ENCODE results near the gene PTPRO. TPM values are rescaled to one million over a fixed set of nuclear protein-coding genes. Genes with fewer than 3 reads are reported as not detected.

Gene PTPRO
- total and polyA plus RNA-seq, 4 experiments from 2014 or later, result 3.0 to 7.8 (median 5.0) TPM

DNA sequence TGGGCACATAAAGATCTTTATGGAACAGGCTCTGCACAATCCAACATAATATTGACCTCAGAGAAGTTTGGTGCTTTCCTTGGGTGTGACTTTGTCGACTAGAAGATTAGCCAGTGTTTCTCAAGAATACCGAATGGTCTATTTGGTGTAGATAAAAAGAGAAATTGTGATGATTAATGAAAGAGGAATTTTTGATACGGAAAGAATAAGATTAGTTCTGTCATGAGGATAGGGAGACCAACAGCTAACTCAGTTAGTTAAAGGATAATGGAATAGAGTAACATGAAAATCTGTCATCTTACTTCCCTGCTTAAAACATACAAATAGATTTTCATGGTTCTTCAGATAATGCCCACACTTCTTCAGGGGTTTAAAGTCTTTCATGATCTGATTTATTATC is 24.2 kb downstream of the PTPRO start:
- Histone ChIP-seq H3K4me1 (ENCODE audit: insufficient read depth, low read length) (no peaks in the 10 kb centered on the region), H3K27ac (ENCODE audit: low read depth, low read length) (no peak overlapping the region), H3K36me3 (ENCODE audit: insufficient read depth, low read length) (no peaks in the 10 kb centered on the region), H3K4me3 (ENCODE audit: low read length in 2 of 2) (no peak overlapping the region), H3K27me3 (ENCODE audit: insufficient read depth, low read length) (no peaks in the 10 kb centered on the region), H3K9me3 (ENCODE audit: control insufficient read depth in 1 of 2, low read length in 2 of 2) (no peaks in the 10 kb centered on the region)
- DNase-seq, result no peak
- Mint-ChIP-seq H3K4me1 (no peaks in the 10 kb centered on the region), H3K4me3 (no peak overlapping the region), H3K36me3 (no peaks in the 10 kb centered on the region), H3K9me3 (peaks cover 0 to 5% (median 0%) of the 10 kb centered on the region in 8 donors), H3K27me3 (peaks cover 6 to 14% of the 10 kb centered on the region in 2 donors), H3K27ac (no peak overlapping the region)
- POLR2A ChIA-PET (ENCODE audit: partially characterized antibody), result no interaction called here
- intact Hi-C loops (cut with micrococcal nuclease), result no loop called here
- CTCF ChIA-PET (ENCODE audit: partially characterized antibody), result no interaction called here

- H3K4me3 ChIP-seq (ENCODE audit: low read length in 2 of 2), result no peak overlapping the region
- H3K36me3 ChIP-seq (ENCODE audit: insufficient read depth, low read length), result no peaks in the 10 kb centered on the region
- Mint-ChIP-seq H3K27me3 (peaks cover 5 to 6% of the 10 kb centered on the region in 2 donors), H3K27ac (no peak overlapping the region), H3K36me3 (no peaks in the 10 kb centered on the region), H3K9me3 (no peaks in the 10 kb centered on the region), H3K4me3 (no peak overlapping the region), H3K4me1 (no peaks in the 10 kb centered on the region)
- no peaks in the 10 kb centered on the region for H3K9me3 ChIP-seq (ENCODE audit: control insufficient read depth in 1 of 2, low read length in 2 of 2)
- intact Hi-C loops (cut with micrococcal nuclease), result no loop called here
- H3K4me1 ChIP-seq (ENCODE audit: insufficient read depth, low read length), result no peaks in the 10 kb centered on the region
- POLR2A ChIA-PET (ENCODE audit: partially characterized antibody), result no interaction called here
- no peak for DNase-seq
- no peak overlapping the region for H3K27ac ChIP-seq (ENCODE audit: low read depth, low read length)
- CTCF ChIA-PET (ENCODE audit: partially characterized antibody), result no interaction called here
- H3K27me3 ChIP-seq (ENCODE audit: insufficient read depth, low read length), result no peaks in the 10 kb centered on the region
Observed at GRCh38 chr12:15350643-15351042, 28.3 kb downstream of the PTPRO start.

GRCh38 chr12:15355766-15356165 is 33.5 kb downstream of the PTPRO start:
- no peaks in the 10 kb centered on the region for H3K27me3 Mint-ChIP-seq
- no peaks in the 10 kb centered on the region for H3K9me3 ChIP-seq (ENCODE audit: control insufficient read depth in 1 of 2, low read length in 2 of 2)

DNA sequence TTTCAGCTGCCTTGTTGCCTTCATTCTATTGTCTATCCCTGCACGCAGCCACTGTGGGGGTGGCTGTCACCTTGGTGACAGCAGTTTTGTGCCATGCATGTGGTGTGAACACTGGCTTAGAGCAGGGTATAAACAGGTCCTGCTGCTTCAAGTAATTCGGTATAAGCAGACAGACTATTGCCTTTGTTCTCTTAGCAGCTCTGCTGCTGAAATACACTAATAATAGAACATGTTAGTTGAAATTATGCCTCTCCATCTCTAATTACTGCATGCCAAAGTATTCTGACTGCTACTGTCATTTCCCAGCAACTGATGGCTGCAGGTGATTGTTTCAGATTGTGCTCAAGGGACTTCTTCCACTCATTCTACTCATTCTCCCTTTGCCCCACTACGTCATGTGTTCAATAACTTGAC is 34.6 kb downstream of the PTPRO start:
- Mint-ChIP-seq H3K36me3 (no peaks in the 10 kb centered on the region), H3K4me1 (no peaks in the 10 kb centered on the region), H3K9me3 (peaks cover 0 to 2% (median 0%) of the 10 kb centered on the region in 8 donors), H3K27ac (no peak overlapping the region), H3K27me3 (no peaks in the 10 kb centered on the region), H3K4me3 (no peak overlapping the region)
- Histone ChIP-seq H3K27me3 (ENCODE audit: insufficient read depth, low read length) (no peaks in the 10 kb centered on the region), H3K27ac (ENCODE audit: low read depth, low read length) (no peak overlapping the region), H3K36me3 (ENCODE audit: insufficient read depth, low read length) (no peaks in the 10 kb centered on the region), H3K4me3 (ENCODE audit: low read length in 2 of 2) (no peak overlapping the region), H3K9me3 (ENCODE audit: control insufficient read depth in 1 of 2, low read length in 2 of 2) (no peaks in the 10 kb centered on the region), H3K4me1 (ENCODE audit: insufficient read depth, low read length) (no peaks in the 10 kb centered on the region)
- POLR2A ChIA-PET (ENCODE audit: partially characterized antibody), result no interaction called here
- CTCF ChIA-PET (ENCODE audit: partially characterized antibody), result no interaction called here
- intact Hi-C loops (cut with micrococcal nuclease), result no loop called here
- DNase-seq, result no peak

More at GRCh38 chr12:15355766-15356165, 33.5 kb downstream of the PTPRO start:
- no peaks in the 10 kb centered on the region for H3K36me3 ChIP-seq (ENCODE audit: insufficient read depth, low read length)
- no peak overlapping the region for H3K27ac Mint-ChIP-seq
- H3K36me3 Mint-ChIP-seq, result no peaks in the 10 kb centered on the region
- no peak for DNase-seq
- peaks cover 0 to 2% (median 0%) of the 10 kb centered on the region in 8 donors for H3K9me3 Mint-ChIP-seq
- ChIA-PET POLR2A (ENCODE audit: partially characterized antibody) (no interaction called here), CTCF (ENCODE audit: partially characterized antibody) (no interaction called here)
- H3K27ac ChIP-seq (ENCODE audit: low read depth, low read length), result no peak overlapping the region
- H3K4me1 Mint-ChIP-seq, result no peaks in the 10 kb centered on the region
- intact Hi-C loops (cut with micrococcal nuclease), result no loop called here
- H3K27me3 ChIP-seq (ENCODE audit: insufficient read depth, low read length), result no peaks in the 10 kb centered on the region
- no peaks in the 10 kb centered on the region for H3K4me1 ChIP-seq (ENCODE audit: insufficient read depth, low read length)
- H3K4me3 Mint-ChIP-seq, result no peak overlapping the region
- H3K4me3 ChIP-seq (ENCODE audit: low read length in 2 of 2), result no peak overlapping the region

DNA sequence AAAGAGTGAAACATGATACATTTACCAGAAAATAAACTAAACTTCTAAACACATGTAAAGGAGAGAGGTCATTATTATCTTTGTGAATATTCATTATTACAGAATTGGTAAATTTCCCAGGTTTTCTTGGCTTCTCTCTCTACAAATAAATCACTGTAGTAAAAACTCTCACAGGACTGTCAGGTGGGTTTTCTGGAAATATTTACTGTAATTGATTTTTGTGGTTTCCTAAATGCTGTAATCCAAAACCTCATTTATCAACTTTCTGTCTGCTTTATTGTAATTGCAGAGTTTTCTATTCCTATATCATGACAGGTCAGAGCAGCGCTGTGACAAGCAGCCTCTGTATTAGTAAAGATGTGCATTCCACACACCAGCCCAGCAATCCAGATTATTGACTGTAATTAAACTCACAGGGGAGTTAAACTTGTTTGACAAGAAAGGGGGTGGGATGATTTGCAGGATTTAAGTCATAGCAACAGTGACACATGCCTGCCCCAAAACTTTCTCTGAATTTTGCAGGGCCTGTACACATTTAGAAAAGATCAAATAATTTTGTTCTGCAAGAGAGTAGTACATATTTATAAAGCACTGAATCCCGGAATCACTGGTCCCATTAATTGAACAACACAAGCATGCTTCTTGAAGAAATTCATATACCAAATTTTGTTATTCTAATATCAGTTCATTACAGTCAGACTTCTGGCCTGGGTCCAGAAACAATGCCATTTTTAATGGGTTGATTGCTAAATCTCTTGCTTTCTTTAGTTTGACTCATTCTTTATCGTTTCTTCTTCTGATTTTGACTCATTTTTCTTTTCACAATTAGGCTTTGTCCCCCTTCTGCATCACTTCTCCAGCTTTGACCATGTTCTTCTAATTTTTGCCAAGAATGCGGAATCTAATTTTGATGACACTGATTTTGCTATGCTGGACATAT is 42.2 kb downstream of the PTPRO start:
- H3K27me3 ChIP-seq (ENCODE audit: insufficient read depth, low read length), result no peaks in the 10 kb centered on the region
- CTCF ChIA-PET (ENCODE audit: partially characterized antibody), result interaction anchor here (1.0 kb wide), 1 partner anchor 21 kb away, joined by 3 read pairs; no protein-coding TSS in a partner anchor
- no peaks in the 10 kb centered on the region for H3K9me3 ChIP-seq (ENCODE audit: control insufficient read depth in 1 of 2, low read length in 2 of 2)
- no peaks in the 10 kb centered on the region for H3K4me1 ChIP-seq (ENCODE audit: insufficient read depth, low read length)
- H3K27ac ChIP-seq (ENCODE audit: low read depth, low read length), result no peak overlapping the region
- Mint-ChIP-seq H3K36me3 (no peaks in the 10 kb centered on the region), H3K4me3 (no peak overlapping the region), H3K27ac (no peak overlapping the region), H3K9me3 (peaks cover 0 to 2% (median 0%) of the 10 kb centered on the region in 8 donors), H3K4me1 (no peaks in the 10 kb centered on the region), H3K27me3 (peaks cover 5 to 6% of the 10 kb centered on the region in 2 donors)
- no peak for DNase-seq
- no peaks in the 10 kb centered on the region for H3K36me3 ChIP-seq (ENCODE audit: insufficient read depth, low read length)
- intact Hi-C loops (cut with micrococcal nuclease), result no loop called here
- POLR2A ChIA-PET (ENCODE audit: partially characterized antibody), result no interaction called here
- H3K4me3 ChIP-seq (ENCODE audit: low read length in 2 of 2), result no peak overlapping the region

DNA sequence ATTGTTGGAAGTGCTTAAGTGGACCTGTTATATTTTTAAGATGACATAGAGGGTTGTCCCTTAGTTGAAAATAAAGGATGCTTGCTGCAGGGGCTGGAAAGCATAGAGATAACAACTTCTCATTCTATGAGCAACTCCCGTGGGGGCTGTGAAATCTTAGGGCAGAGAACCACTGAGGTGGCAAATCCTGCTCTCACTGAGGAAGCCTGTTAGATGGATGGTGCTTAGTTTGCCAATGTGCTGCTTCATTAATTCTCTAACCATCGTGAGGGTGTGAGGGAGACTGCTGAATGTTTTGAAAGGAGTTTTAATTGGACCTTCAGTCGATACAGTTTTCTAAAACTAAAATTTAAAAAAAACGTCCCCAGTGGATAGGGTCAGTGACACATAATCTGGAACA is 46.5 kb downstream of the PTPRO start:
- H3K4me3 Mint-ChIP-seq, result no peak overlapping the region
- H3K27ac Mint-ChIP-seq, result no peak overlapping the region
- POLR2A ChIA-PET (ENCODE audit: partially characterized antibody), result no interaction called here
- no peaks in the 10 kb centered on the region for H3K36me3 Mint-ChIP-seq
- H3K27me3 ChIP-seq (ENCODE audit: insufficient read depth, low read length), result no peaks in the 10 kb centered on the region
- peak in 1 of 5 donors; percentile 9 for DNase-seq
- H3K4me3 ChIP-seq (ENCODE audit: low read length in 2 of 2), result no peak overlapping the region
- H3K4me1 ChIP-seq (ENCODE audit: insufficient read depth, low read length), result no peaks in the 10 kb centered on the region
- H3K4me1 Mint-ChIP-seq, result no peaks in the 10 kb centered on the region
- peaks cover 6 to 7% of the 10 kb centered on the region in 2 donors for H3K27me3 Mint-ChIP-seq
- H3K9me3 Mint-ChIP-seq, result peaks cover 0 to 7% (median under 1%) of the 10 kb centered on the region in 8 donors
- intact Hi-C loops (cut with micrococcal nuclease), result no loop called here
- H3K36me3 ChIP-seq (ENCODE audit: insufficient read depth, low read length), result no peaks in the 10 kb centered on the region
- H3K27ac ChIP-seq (ENCODE audit: low read depth, low read length), result no peak overlapping the region
- H3K9me3 ChIP-seq (ENCODE audit: control insufficient read depth in 1 of 2, low read length in 2 of 2), result no peaks in the 10 kb centered on the region
- CTCF ChIA-PET (ENCODE audit: partially characterized antibody), result no interaction called here

GRCh38 chr12:15372352-15372751 is 50.0 kb downstream of the PTPRO start:
- Mint-ChIP-seq H3K9me3 (peaks cover 2 to 27% (median 18%) of the 10 kb centered on the region in 8 donors), H3K36me3 (no peaks in the 10 kb centered on the region), H3K4me3 (no peak overlapping the region), H3K4me1 (no peaks in the 10 kb centered on the region), H3K27me3 (peaks cover 2% of the 10 kb centered on the region in 2 donors), H3K27ac (no peak overlapping the region)
- H3K36me3 ChIP-seq (ENCODE audit: insufficient read depth, low read length), result no peaks in the 10 kb centered on the region
- H3K27me3 ChIP-seq (ENCODE audit: insufficient read depth, low read length), result no peaks in the 10 kb centered on the region
- no peaks in the 10 kb centered on the region for H3K9me3 ChIP-seq (ENCODE audit: control insufficient read depth in 1 of 2, low read length in 2 of 2)
- intact Hi-C loops (cut with micrococcal nuclease), result no loop called here
- no peak overlapping the region for H3K4me3 ChIP-seq (ENCODE audit: low read length in 2 of 2)
- no peaks in the 10 kb centered on the region for H3K4me1 ChIP-seq (ENCODE audit: insufficient read depth, low read length)
- DNase-seq, result no peak
- ChIA-PET POLR2A (ENCODE audit: partially characterized antibody) (no interaction called here), CTCF (ENCODE audit: partially characterized antibody) (no interaction called here)
- H3K27ac ChIP-seq (ENCODE audit: low read depth, low read length), result no peak overlapping the region

Measured in CD4-positive, alpha-beta memory T cell (primary cell).